Measurements from ENCODE around the gene SLC25A45. TPM values are rescaled to one million over a fixed set of nuclear protein-coding genes. Genes with fewer than 3 reads are reported as not detected.

The SLC25A45 gene
- total and polyA plus RNA-seq, 2 of the 4 experiments (the other 2 are of a cell fraction): 0.72 to 1.2 TPM

DNA sequence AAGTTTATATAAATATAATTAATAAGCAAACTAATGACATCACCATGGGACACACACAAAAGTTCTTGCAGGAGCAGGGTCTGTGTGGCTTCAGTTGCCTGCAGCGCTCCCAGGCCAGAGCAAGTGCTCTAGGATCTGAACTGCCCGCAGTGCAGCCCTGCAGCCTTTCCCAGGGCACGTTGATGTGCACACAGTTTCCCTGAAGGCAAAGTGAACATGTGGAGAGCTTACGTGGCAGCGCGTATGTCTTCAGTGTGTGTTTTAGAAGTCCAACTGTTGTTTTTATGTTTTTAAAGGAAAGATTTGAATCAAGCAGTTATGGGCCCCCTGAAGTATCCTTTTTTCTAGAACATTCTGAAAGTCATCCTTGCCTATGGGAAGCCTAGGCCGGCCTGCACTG is 29.1 kb downstream of the SLC25A45 start:
- H3K9ac ChIP-seq (ENCODE audit: low read depth, low read length): no peak overlapping the region
- ATAC-seq (ENCODE audit: low read depth): no peak
- H4K20me1 ChIP-seq (ENCODE audit: insufficient read depth, low read length): peaks cover 15% of the 10 kb centered on the region
- H3K18ac ChIP-seq (ENCODE audit: low read depth, low read length): no peak overlapping the region
- 0 out of 4 replicates have a peak, but pooled peaks cover 0 to 4% of the 10 kb centered on the region in 2 experiments for H3K79me1 ChIP-seq (ENCODE audit: low read depth in 1 of 2, low read length in 2 of 2)
- H2BK5ac ChIP-seq (ENCODE audit: low read depth, low read length, poor library complexity, severe bottlenecking): no peak overlapping the region
- no peak overlapping the region for H4K91ac ChIP-seq (ENCODE audit: insufficient read depth, low read depth, low read length)
- dilution Hi-C loops (cut with HindIII; ENCODE audit: low sequenced_read_pairs, unreplicated experiment) (no loop called here), intact Hi-C loops (cut with micrococcal nuclease) (loop anchor here (1.0 kb wide), 1 partner anchor 36 kb away; no protein-coding TSS in a partner anchor), in situ Hi-C loops (cut with MboI; ENCODE audit: low sequenced_read_pairs) (no loop called here)
- no peak for DNase-seq
- no peak overlapping the region for H2BK120ac ChIP-seq (ENCODE audit: low read depth, low read length)
- no peak overlapping the region for H3K4me3 ChIP-seq (ENCODE audit: insufficient read depth, low read depth, low read length)
- H3K56ac ChIP-seq (ENCODE audit: extremely low read depth, insufficient read depth, low read length): no peak overlapping the region
- no peak overlapping the region for H2AK9ac ChIP-seq (replicated peaks; ENCODE audit: low read depth, low read length, poor library complexity)
- H3K4ac ChIP-seq (ENCODE audit: low read depth, low read length): no peak overlapping the region
- no peak overlapping the region for H3K14ac ChIP-seq (replicated peaks; ENCODE audit: low read depth, low read length)
- no peak overlapping the region for H2BK15ac ChIP-seq (ENCODE audit: low read depth, low read length)
- H4K8ac ChIP-seq (ENCODE audit: low read depth in 2 of 2, low read length in 2 of 2): no peak overlapping the region
- ChIA-PET POLR2A (ENCODE audit: unreplicated experiment) (no interaction called here), CTCF (interaction anchor here (0.7 kb wide), 1 partner anchor 40 kb away, joined by 3 read pairs; no protein-coding TSS in a partner anchor)
- peaks cover 22% of the 10 kb centered on the region for H3K27me3 ChIP-seq (ENCODE audit: control insufficient read depth, insufficient read depth, low read length)
- no peak overlapping the region for H2AK5ac ChIP-seq (ENCODE audit: low read depth, low read length)
- no peak overlapping the region for H3K23ac ChIP-seq (ENCODE audit: low read depth, low read length)
- no peak overlapping the region for H4K5ac ChIP-seq (ENCODE audit: low read depth, low read length)
- 81% methylated on average over 7 of the region's 7 CpGs; no CpG with 5 or more reads in 1 of the 2 experiments for WGBS, 2 experiments (ENCODE audit: extremely low coverage in 2 of 2, insufficient read length in 1 of 2)
- no peak overlapping the region for H3K27ac ChIP-seq (ENCODE audit: insufficient read depth, low read length)
- no peak overlapping the region for H2BK20ac ChIP-seq (ENCODE audit: low read depth, low read length)
- no peaks in the 10 kb centered on the region for H3K9me3 ChIP-seq (ENCODE audit: control insufficient read depth, insufficient read depth, low read length)
- peaks cover 9% of the 10 kb centered on the region; the same call in 1 of the 2 replicates for H3K9me1 ChIP-seq (ENCODE audit: insufficient read depth, low read length)
- TF ChIP-seq RCOR1 (IDR thresholded peaks at IDR 0.05; ENCODE audit: insufficient replicate concordance, low read length) (no peak), SMC3 (IDR thresholded peaks at IDR 0.05; ENCODE audit: low read depth, low read length) (no peak), CEBPB (IDR thresholded peaks at IDR 0.05; ENCODE audit: low read depth, low read length) (no peak), RFX5 (IDR thresholded peaks at IDR 0.05; ENCODE audit: low read depth, low read length) (no peak), ELK1 (IDR thresholded peaks at IDR 0.05; ENCODE audit: borderline replicate concordance, low read depth, low read length) (no peak), MAFK (IDR thresholded peaks at IDR 0.05; ENCODE audit: low read depth, low read length) (no peak), NFE2L2 (IDR thresholded peaks at IDR 0.05; ENCODE audit: low read depth, low read length) (no peak), RAD21 (IDR thresholded peaks at IDR 0.05; ENCODE audit: low read length) (no peak), BHLHE40 (IDR thresholded peaks at IDR 0.05; ENCODE audit: low read depth, low read length) (no peak), MAZ (IDR thresholded peaks at IDR 0.05; ENCODE audit: borderline replicate concordance, low read depth, low read length) (no peak), FOS (IDR thresholded peaks at IDR 0.05; ENCODE audit: low read depth, low read length) (no peak), POLR2A (IDR thresholded peaks at IDR 0.05; ENCODE audit: low read depth, low read length) (no peak), CHD1 (IDR thresholded peaks at IDR 0.05; ENCODE audit: low read depth, low read length) (no peak), MXI1 (IDR thresholded peaks at IDR 0.05; ENCODE audit: borderline replicate concordance, low read depth, low read length) (no peak)
- TF ChIP-seq, protein P1, sequence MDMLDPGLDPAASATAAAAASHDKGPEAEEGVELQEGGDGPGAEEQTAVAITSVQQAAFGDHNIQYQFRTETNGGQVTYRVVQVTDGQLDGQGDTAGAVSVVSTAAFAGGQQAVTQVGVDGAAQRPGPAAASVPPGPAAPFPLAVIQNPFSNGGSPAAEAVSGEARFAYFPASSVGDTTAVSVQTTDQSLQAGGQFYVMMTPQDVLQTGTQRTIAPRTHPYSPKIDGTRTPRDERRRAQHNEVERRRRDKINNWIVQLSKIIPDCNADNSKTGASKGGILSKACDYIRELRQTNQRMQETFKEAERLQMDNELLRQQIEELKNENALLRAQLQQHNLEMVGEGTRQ (IDR thresholded peaks at IDR 0.05; ENCODE audit: low read depth, low read length): no peak
- TF ChIP-seq, protein P2, sequence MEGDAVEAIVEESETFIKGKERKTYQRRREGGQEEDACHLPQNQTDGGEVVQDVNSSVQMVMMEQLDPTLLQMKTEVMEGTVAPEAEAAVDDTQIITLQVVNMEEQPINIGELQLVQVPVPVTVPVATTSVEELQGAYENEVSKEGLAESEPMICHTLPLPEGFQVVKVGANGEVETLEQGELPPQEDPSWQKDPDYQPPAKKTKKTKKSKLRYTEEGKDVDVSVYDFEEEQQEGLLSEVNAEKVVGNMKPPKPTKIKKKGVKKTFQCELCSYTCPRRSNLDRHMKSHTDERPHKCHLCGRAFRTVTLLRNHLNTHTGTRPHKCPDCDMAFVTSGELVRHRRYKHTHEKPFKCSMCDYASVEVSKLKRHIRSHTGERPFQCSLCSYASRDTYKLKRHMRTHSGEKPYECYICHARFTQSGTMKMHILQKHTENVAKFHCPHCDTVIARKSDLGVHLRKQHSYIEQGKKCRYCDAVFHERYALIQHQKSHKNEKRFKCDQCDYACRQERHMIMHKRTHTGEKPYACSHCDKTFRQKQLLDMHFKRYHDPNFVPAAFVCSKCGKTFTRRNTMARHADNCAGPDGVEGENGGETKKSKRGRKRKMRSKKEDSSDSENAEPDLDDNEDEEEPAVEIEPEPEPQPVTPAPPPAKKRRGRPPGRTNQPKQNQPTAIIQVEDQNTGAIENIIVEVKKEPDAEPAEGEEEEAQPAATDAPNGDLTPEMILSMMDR (conservative IDR thresholded peaks at IDR 0.05; ENCODE audit: low read depth, low read length): no peak
- peaks cover 8% of the 10 kb centered on the region for H3K4me1 ChIP-seq (ENCODE audit: control insufficient read depth, insufficient read depth, low read length)
- no peak overlapping the region; the same call in 1 of the 2 replicates for H3K4me2 ChIP-seq (ENCODE audit: low read depth, low read length)
- BruUV-seq (replicated peaks): no TSS peak
- H2AFZ ChIP-seq (replicated peaks; ENCODE audit: low read length, poor library complexity): no peak overlapping the region
- H3K36me3 ChIP-seq (ENCODE audit: control insufficient read depth, insufficient read depth, low read length): peaks cover 33% of the 10 kb centered on the region
